ENCODE data around the gene APOL3.
"Not testable (repeated sequence)": the region's sequence is repeated elsewhere in the genome, so short reads cannot be mapped to it uniquely, and the experiment has no call there.

APOL3 gene

GRCh38 chr22:36160499-36160942 lies at the start of gene APOL3:
Gene APOL3 (minus strand): TSS chr22:36160755. CDS start chr22:36149055, 11,700 bp downstream.
- DNase-seq = no peak
- intact Hi-C loops (cut with DNase I) = no loop called here

- no peak for DNase-seq
- intact Hi-C loops (cut with DNase I) = no loop called here
Observed at GRCh38 chr22:36210224-36210623, 49.7 kb upstream of the APOL3 start.

GRCh38 chr22:36209488-36209908 lies 48.9 kb upstream of the APOL3 start:
- intact Hi-C loops (cut with DNase I); DNase-seq: not testable (repeated sequence)

GRCh38 chr22:36208914-36209313 lies 48.4 kb upstream of the APOL3 start:
- intact Hi-C loops (cut with DNase I) = no loop called here
- DNase-seq = no peak

- no peak for DNase-seq
- intact Hi-C loops (cut with DNase I) = no loop called here
Observed at GRCh38 chr22:36208162-36208765, 47.7 kb upstream of the APOL3 start.

- DNase-seq = no peak
- intact Hi-C loops (cut with DNase I) = no loop called here
Observed at GRCh38 chr22:36206255-36206654, 45.7 kb upstream of the APOL3 start.

- intact Hi-C loops (cut with DNase I); DNase-seq: not testable (repeated sequence)
Observed at GRCh38 chr22:36205573-36205972, 45.0 kb upstream of the APOL3 start.

- intact Hi-C loops (cut with DNase I) = no loop called here
- no peak for DNase-seq
Observed at GRCh38 chr22:36204632-36205015, 44.1 kb upstream of the APOL3 start.

GRCh38 chr22:36204001-36204631 lies 43.6 kb upstream of the APOL3 start:
- intact Hi-C loops (cut with DNase I) = no loop called here
- DNase-seq = no peak

GRCh38 chr22:36203441-36203840 lies 42.9 kb upstream of the APOL3 start:
- DNase-seq; intact Hi-C loops (cut with DNase I): not testable (repeated sequence)

GRCh38 chr22:36202906-36203305 lies 42.4 kb upstream of the APOL3 start:
- not testable (repeated sequence) for DNase-seq

GRCh38 chr22:36201630-36202319 lies 41.2 kb upstream of the APOL3 start, which contains the start of gene APOL4:
Gene APOL4 (minus strand): TSS chr22:36201809. CDS start chr22:36201734, 75 bp downstream.
- intact Hi-C loops (cut with DNase I) = no loop called here
- peak in 32 of 42 donors; percentile 15 to 85 (median 48) for DNase-seq

More at GRCh38 chr22:36202906-36203305, 42.4 kb upstream of the APOL3 start:
- intact Hi-C loops (cut with DNase I) = not testable (repeated sequence)

- DNase-seq; intact Hi-C loops (cut with DNase I): not testable (repeated sequence)
Observed at GRCh38 chr22:36201025-36201424, 40.5 kb upstream of the APOL3 start.

GRCh38 chr22:36199001-36199551 lies 38.5 kb upstream of the APOL3 start:
- intact Hi-C loops (cut with DNase I) = loop anchor here (5.0 kb wide), 1 partner anchor 83 kb away; no protein-coding TSS in a partner anchor
- no peak for DNase-seq

GRCh38 chr22:36198536-36198935 lies 38.0 kb upstream of the APOL3 start:
- no peak for DNase-seq
- intact Hi-C loops (cut with DNase I) = loop anchor here (5.0 kb wide), 1 partner anchor 84 kb away; no protein-coding TSS in a partner anchor

- intact Hi-C loops (cut with DNase I) = loop anchor here (5.0 kb wide), 1 partner anchor 85 kb away; no protein-coding TSS in a partner anchor
- no peak for DNase-seq
Observed at GRCh38 chr22:36197514-36198146, 37.1 kb upstream of the APOL3 start.

GRCh38 chr22:36197065-36197440 lies 36.5 kb upstream of the APOL3 start:
- DNase-seq = peak in 9 of 42 donors; percentile 14 to 56 (median 27)
- intact Hi-C loops (cut with DNase I) = loop anchor here (5.0 kb wide), 1 partner anchor 85 kb away; no protein-coding TSS in a partner anchor

GRCh38 chr22:36196254-36197064 lies 35.9 kb upstream of the APOL3 start:
- intact Hi-C loops (cut with DNase I) = loop anchor here (5.0 kb wide), 1 partner anchor 86 kb away; no protein-coding TSS in a partner anchor
- no peak for DNase-seq

All from head of caudate nucleus (tissue), 42 donors.